OCI-LY3 (cell line): ENCODE measurements around the gene EPHA5.

ENCODE experiments used
- CTCF ChIP-seq: fragments of 200-600, 300-600 bp; sonication (generic); IDR thresholded peaks from 2 replicates; pipeline ENCODE4 v1.5.1; 2014; ENCODE audit warnings: antibody characterized with exemption, low read length, low read depth
- EZH2phosphoT487 ChIP-seq: fragments of 200-600 bp; shearing (Covaris generic); IDR thresholded peaks from 2 replicates; pipeline ENCODE4 v1.6.1; 2018; ENCODE audit warnings: antibody characterized with exemption, mixed run types, low read depth

DNA sequence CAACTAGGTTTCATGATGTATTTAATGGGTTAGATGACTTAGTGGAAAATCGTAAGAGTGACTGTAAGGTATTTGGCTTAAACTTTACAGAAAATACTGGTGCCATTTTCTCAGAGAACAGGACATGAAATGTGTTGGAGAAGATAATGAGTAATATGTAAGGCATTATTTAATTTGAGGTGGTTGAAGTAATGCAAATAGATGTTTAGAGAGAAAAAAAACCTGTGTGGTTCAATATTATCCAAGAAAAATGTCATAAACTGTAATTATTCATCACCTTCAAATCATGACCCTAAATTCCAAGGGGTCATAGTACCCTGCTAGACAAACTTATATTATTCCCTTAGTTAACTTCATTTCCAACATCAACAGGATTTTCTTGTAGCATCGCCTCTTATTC is 171.7 kb downstream of the EPHA5 start:
- no peak for TF ChIP-seq CTCF
- TF ChIP-seq EZH2phosphoT487, result no peak
